Liver (tissue), 9 donors: ENCODE results near the gene CIITA. TPM values are rescaled to one million over a fixed set of nuclear protein-coding genes. Genes with fewer than 3 reads are reported as not detected.

Experiments
- DNase-seq: peaks from one replicate; pipeline ENCODE4 v3.0.0-alpha.2; 2017; ENCODE audit warnings: low spot score
- H3K27ac ChIP-seq, 2 donors: one replicate each; pipeline ENCODE4 v1.7.0; 2013; ENCODE audit warnings: inconsistent platforms in 2 of 2, low read length in 2 of 2, control low read depth in 1 of 2, low read depth in 1 of 2, mild to moderate bottlenecking in 1 of 2
- H3K27me3 ChIP-seq, 4 donors: one replicate each; pipeline versions ENCODE4 v1.6.1 to v1.7.0; 2013; ENCODE audit warnings: low read length in 3 of 4, inconsistent platforms in 1 of 4, mild to moderate bottlenecking in 1 of 4, moderate library complexity in 1 of 4; ENCODE audit not compliant: control insufficient read depth in 4 of 4, insufficient read depth in 4 of 4
- H3K36me3 ChIP-seq, 4 donors: one replicate each; pipeline versions ENCODE4 v1.6.1 to v1.7.0; 2013; ENCODE audit warnings: low read length in 3 of 4, mild to moderate bottlenecking in 3 of 4, low read depth in 1 of 4, moderate library complexity in 1 of 4; ENCODE audit not compliant: control insufficient read depth in 4 of 4, insufficient read depth in 3 of 4
- H3K4me1 ChIP-seq, 4 donors: one replicate each; pipeline versions ENCODE4 v1.6.1 to v1.7.0; 2013; ENCODE audit warnings: low read length in 3 of 4, mild to moderate bottlenecking in 3 of 4, moderate library complexity in 1 of 4; ENCODE audit not compliant: control insufficient read depth in 4 of 4, insufficient read depth in 4 of 4
- H3K4me3 ChIP-seq, 3 donors: one replicate each; pipeline versions ENCODE4 v1.6.1 to v1.7.0; 2013; ENCODE audit warnings: low read length in 3 of 3, control low read depth in 1 of 3, low read depth in 1 of 3, mild to moderate bottlenecking in 1 of 3
- H3K9ac ChIP-seq, 2 donors: one replicate each; pipeline ENCODE4 v1.7.0; 2013; ENCODE audit warnings: low read length in 2 of 2, mild to moderate bottlenecking in 2 of 2, moderate library complexity in 2 of 2, control low read depth in 1 of 2, low read depth in 1 of 2
- H3K9me3 ChIP-seq, 4 donors: one replicate each; pipeline versions ENCODE4 v1.6.1 to v1.7.0; 2013; ENCODE audit warnings: low read length in 3 of 4; ENCODE audit not compliant: control insufficient read depth in 4 of 4
- EGR1 ChIP-seq, 2 donors: IDR thresholded peaks; 2 replicates each; pipeline ENCODE4 v1.6.1; 2016 to 2018; ENCODE audit warnings: antibody characterized with exemption in 2 of 2, low read depth in 2 of 2
- FOXA1 ChIP-seq: IDR thresholded peaks from 2 replicates; pipeline ENCODE4 v1.6.1; 2016; ENCODE audit warnings: antibody characterized with exemption
- FOXA2 ChIP-seq: IDR thresholded peaks from 2 replicates; pipeline ENCODE4 v1.6.1; 2016; ENCODE audit warnings: antibody characterized with exemption
- GABPA ChIP-seq, 2 donors: IDR thresholded peaks in 1 of 2; conservative IDR thresholded peaks in 1 of 2; 2 replicates each; pipeline ENCODE4 v1.6.1; 2016; ENCODE audit warnings: antibody characterized with exemption in 2 of 2, mild to moderate bottlenecking in 1 of 2, moderate library complexity in 1 of 2
- HNF4A ChIP-seq, 2 donors: conservative IDR thresholded peaks; 2 replicates each; pipeline ENCODE4 v1.6.1; 2016; ENCODE audit warnings: antibody characterized with exemption in 2 of 2, mild to moderate bottlenecking in 2 of 2
- HNF4G ChIP-seq: IDR thresholded peaks from 2 replicates; pipeline ENCODE4 v1.6.1; 2016; ENCODE audit warnings: antibody characterized with exemption
- JUND ChIP-seq, 2 donors: IDR thresholded peaks; 2 replicates each; pipeline ENCODE4 v1.6.1; 2016; ENCODE audit warnings: antibody characterized with exemption in 2 of 2
- MAX ChIP-seq: IDR thresholded peaks from 2 replicates; pipeline ENCODE4 v1.6.1; 2016; ENCODE audit warnings: antibody characterized with exemption
- NR2F2 ChIP-seq: IDR thresholded peaks from 2 replicates; pipeline ENCODE4 v1.6.1; 2016; ENCODE audit warnings: antibody characterized with exemption
- RAD21 ChIP-seq, 2 donors: IDR thresholded peaks; 2 replicates each; pipeline ENCODE4 v1.6.1; 2016; ENCODE audit warnings: antibody characterized with exemption in 2 of 2, mild to moderate bottlenecking in 2 of 2
- REST ChIP-seq: IDR thresholded peaks from 2 replicates; pipeline ENCODE4 v1.6.1; 2016; ENCODE audit warnings: antibody characterized with exemption, mild to moderate bottlenecking
- RXRA ChIP-seq, 2 donors: IDR thresholded peaks; 2 replicates each; pipeline ENCODE4 v1.6.1; 2017 to 2018; ENCODE audit warnings: antibody characterized with exemption in 2 of 2, mild to moderate bottlenecking in 1 of 2
- SP1 ChIP-seq: IDR thresholded peaks from 2 replicates; pipeline ENCODE4 v1.6.1; 2018; ENCODE audit warnings: antibody characterized with exemption, mild to moderate bottlenecking
- TAF1 ChIP-seq: conservative IDR thresholded peaks from 2 replicates; pipeline ENCODE4 v1.6.1; 2016; ENCODE audit warnings: antibody characterized with exemption, mild to moderate bottlenecking
- YY1 ChIP-seq: IDR thresholded peaks from 2 replicates; pipeline ENCODE4 v1.6.1; 2016; ENCODE audit warnings: antibody characterized with exemption, mild to moderate bottlenecking
- WGBS: extraction: QIAGEN DNeasy Blood & Tissue Kit; methylation state at CpG from one replicate; pipeline ENCODE4 v1.1.7; 2013; 5-methylcytosine and 5-hydroxymethylcytosine counted together
- polyA plus RNA-seq, 2 donors: library from polyadenylated mRNA; stranded (reverse) in 1 of 2; unstranded in 1 of 2; fragments of 200-250 nt in 1 of 2; fragments of >200 nt in 1 of 2; fragmentation: Nextera tagmentation in 1 of 2; extraction: Ambion mirVana in 1 of 2; gene quantifications; one replicate each; pipeline versions ENCODE4 v1.2.1 to v1.2.3, GENCODE V29; 2013 to 2015
- total RNA-seq, 2 donors: library from RNA; depleted of rRNA; stranded (reverse); fragments of >200 nt; gene quantifications; one replicate each; pipeline ENCODE4 v1.2.3, GENCODE V29; 2014
- TF ChIP-seq, protein P1 (sequence below): IDR thresholded peaks from 2 replicates; pipeline ENCODE4 v1.6.1; 2016; ENCODE audit warnings: antibody characterized with exemption
- TF ChIP-seq, protein P2 (sequence below): IDR thresholded peaks from 2 replicates; pipeline ENCODE4 v1.6.1; 2016; ENCODE audit warnings: antibody characterized with exemption
- TF ChIP-seq, protein P3 (sequence below): fragments of 150-350 bp; IDR thresholded peaks from 2 replicates; pipeline ENCODE4 v1.5.1; 2017; ENCODE audit warnings: improper control_type of control experiment, low read depth, low read length; ENCODE audit not compliant: missing input control
- donor health status: healthy.
- donor health status: healthy.
- donor health status: healthy.
- donor health status: healthy.
- donor health status: healthy.

Gene CIITA
- total and polyA plus RNA-seq, 4 donors: 1.6 to 4.2 (median 2.2) TPM

DNA sequence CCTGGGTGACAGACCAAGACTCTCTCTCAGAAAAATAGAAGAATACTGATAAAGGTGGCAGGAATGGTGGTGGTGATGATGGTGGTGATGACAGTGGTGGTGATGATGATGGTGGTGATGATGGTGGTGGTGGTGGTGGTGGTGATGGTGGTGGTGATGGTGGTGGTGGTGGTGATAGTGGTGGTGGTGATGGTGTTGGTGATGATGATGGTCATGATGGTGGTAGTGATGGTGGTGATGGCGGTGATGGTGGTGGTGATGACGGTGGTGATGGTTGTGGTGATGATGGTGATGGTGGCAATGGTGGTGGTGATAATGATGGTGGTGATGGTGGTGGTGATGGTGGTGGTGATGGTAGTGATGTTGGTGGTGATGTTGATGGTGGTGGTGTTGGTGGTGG lies 18.0 kb upstream of the CIITA start:
- Histone ChIP-seq H3K27ac (no peak overlapping the region), H3K27me3 (no peaks in the 10 kb centered on the region), H3K4me1 (peaks cover 0 to 4% (median 0%) of the 10 kb centered on the region in 4 donors), H3K36me3 (no peaks in the 10 kb centered on the region), H3K9me3 (no peaks in the 10 kb centered on the region), H3K9ac (no peak overlapping the region), H3K4me3 (no peak overlapping the region)
- no peak for DNase-seq
- TF ChIP-seq HNF4A (conservative IDR thresholded peaks at IDR 0.05) (no peak), GABPA (IDR thresholded peaks at IDR 0.05 in 1 of 2, conservative IDR thresholded peaks at IDR 0.05 in 1 of 2) (no peak)
- TF ChIP-seq, protein P1, sequence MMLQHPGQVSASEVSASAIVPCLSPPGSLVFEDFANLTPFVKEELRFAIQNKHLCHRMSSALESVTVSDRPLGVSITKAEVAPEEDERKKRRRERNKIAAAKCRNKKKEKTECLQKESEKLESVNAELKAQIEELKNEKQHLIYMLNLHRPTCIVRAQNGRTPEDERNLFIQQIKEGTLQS: no peak
- WGBS: 68% methylated on average over 2 of the region's 2 CpGs

DNA sequence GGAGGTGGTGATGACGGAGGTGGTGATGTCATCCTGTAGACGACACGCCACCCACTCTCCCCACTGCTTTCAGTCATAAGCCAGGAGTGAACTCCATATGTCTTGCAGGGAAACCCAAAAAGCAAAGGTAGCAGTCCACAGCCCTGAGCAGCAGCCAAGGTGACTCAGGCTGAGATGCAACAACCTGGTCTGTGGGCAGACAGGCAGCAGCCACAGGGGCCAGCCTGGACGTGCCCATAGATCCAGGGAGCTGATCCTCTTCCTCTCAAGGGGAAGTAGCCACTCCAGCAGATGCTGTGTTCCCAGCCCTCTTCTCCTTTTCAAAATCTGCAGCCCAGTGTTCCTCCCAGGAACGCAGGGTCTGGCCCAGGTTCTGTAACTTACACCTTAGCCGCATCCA lies 17.3 kb upstream of the CIITA start:
- no peak overlapping the region for H3K4me3 ChIP-seq

More for the DNA sequence above, 17.3 kb upstream of the CIITA start:
- no peak overlapping the region for H3K9ac ChIP-seq
- H3K4me1 ChIP-seq: peaks cover 0 to 4% (median 0%) of the 10 kb centered on the region in 4 donors
- 85% methylated on average over 6 of the region's 6 CpGs for WGBS
- H3K9me3 ChIP-seq: no peaks in the 10 kb centered on the region
- H3K27ac ChIP-seq: no peak overlapping the region
- H3K27me3 ChIP-seq: no peaks in the 10 kb centered on the region
- TF ChIP-seq FOXA2 (no peak), REST (no peak), FOXA1 (no peak), GABPA (IDR thresholded peaks at IDR 0.05 in 1 of 2, conservative IDR thresholded peaks at IDR 0.05 in 1 of 2) (no peak), RXRA (IDR thresholded peaks at IDR 0.05) (no peak), MAX (no peak), TAF1 (no peak), RAD21 (IDR thresholded peaks at IDR 0.05) (no peak), EGR1 (IDR thresholded peaks at IDR 0.05; ENCODE audit: low read depth in 2 of 2) (no peak), JUND (IDR thresholded peaks at IDR 0.05) (no peak), SP1 (no peak), HNF4A (conservative IDR thresholded peaks at IDR 0.05) (no peak), HNF4G (no peak), YY1 (no peak), NR2F2 (no peak)
- TF ChIP-seq, protein P1: no peak
- TF ChIP-seq, protein P2, sequence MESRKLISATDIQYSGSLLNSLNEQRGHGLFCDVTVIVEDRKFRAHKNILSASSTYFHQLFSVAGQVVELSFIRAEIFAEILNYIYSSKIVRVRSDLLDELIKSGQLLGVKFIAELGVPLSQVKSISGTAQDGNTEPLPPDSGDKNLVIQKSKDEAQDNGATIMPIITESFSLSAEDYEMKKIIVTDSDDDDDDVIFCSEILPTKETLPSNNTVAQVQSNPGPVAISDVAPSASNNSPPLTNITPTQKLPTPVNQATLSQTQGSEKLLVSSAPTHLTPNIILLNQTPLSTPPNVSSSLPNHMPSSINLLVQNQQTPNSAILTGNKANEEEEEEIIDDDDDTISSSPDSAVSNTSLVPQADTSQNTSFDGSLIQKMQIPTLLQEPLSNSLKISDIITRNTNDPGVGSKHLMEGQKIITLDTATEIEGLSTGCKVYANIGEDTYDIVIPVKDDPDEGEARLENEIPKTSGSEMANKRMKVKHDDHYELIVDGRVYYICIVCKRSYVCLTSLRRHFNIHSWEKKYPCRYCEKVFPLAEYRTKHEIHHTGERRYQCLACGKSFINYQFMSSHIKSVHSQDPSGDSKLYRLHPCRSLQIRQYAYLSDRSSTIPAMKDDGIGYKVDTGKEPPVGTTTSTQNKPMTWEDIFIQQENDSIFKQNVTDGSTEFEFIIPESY: no peak
- TF ChIP-seq, protein P3, sequence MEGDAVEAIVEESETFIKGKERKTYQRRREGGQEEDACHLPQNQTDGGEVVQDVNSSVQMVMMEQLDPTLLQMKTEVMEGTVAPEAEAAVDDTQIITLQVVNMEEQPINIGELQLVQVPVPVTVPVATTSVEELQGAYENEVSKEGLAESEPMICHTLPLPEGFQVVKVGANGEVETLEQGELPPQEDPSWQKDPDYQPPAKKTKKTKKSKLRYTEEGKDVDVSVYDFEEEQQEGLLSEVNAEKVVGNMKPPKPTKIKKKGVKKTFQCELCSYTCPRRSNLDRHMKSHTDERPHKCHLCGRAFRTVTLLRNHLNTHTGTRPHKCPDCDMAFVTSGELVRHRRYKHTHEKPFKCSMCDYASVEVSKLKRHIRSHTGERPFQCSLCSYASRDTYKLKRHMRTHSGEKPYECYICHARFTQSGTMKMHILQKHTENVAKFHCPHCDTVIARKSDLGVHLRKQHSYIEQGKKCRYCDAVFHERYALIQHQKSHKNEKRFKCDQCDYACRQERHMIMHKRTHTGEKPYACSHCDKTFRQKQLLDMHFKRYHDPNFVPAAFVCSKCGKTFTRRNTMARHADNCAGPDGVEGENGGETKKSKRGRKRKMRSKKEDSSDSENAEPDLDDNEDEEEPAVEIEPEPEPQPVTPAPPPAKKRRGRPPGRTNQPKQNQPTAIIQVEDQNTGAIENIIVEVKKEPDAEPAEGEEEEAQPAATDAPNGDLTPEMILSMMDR: no peak
- no peak for DNase-seq
- no peaks in the 10 kb centered on the region for H3K36me3 ChIP-seq
